Keratinocyte (primary cell): ENCODE measurements around the gene FBXL2.

Source experiments
- CTCF ChIP-seq, 3 experiments: IDR thresholded peaks in 1 of 3; conservative IDR thresholded peaks in 1 of 3; optimal IDR thresholded peaks in 1 of 3; 2 replicates in 2 of 3; 3 replicates in 1 of 3; pipeline versions ENCODE3 to v1.5.1; 2011; ENCODE audit warnings: low read length in 3 of 3, mild to moderate bottlenecking in 3 of 3, moderate library complexity in 2 of 3, control low read depth in 1 of 3, inconsistent platforms in 1 of 3; ENCODE audit not compliant: insufficient read depth in 2 of 3; ENCODE audit errors: extremely low read depth in 1 of 3
- EZH2 ChIP-seq: IDR thresholded peaks from one replicate; pipeline ENCODE4 v1.6.1; 2012; ENCODE audit warnings: inconsistent platforms, mild to moderate bottlenecking, low read length, moderate library complexity

- TF ChIP-seq CTCF (optimal IDR thresholded peaks at IDR 0.05 in 1 of 3, IDR thresholded peaks at IDR 0.05 in 1 of 3, conservative IDR thresholded peaks at IDR 0.05 in 1 of 3; ENCODE audit: extremely low read depth in 1 of 3, insufficient read depth in 2 of 3, low read length in 3 of 3) (no peak), EZH2 (no peak)
Observed at GRCh38 chr3:33395900-33396299, 118.7 kb downstream of the FBXL2 start.
